IMR-90 (cell line): Measurements from ENCODE around the gene PRKAG1. TPM values are rescaled to one million over a fixed set of nuclear protein-coding genes. Genes with fewer than 3 reads are reported as not detected.

Experiments
- ATAC-seq: fragments of 200-7000 bp; cut with Tn5 transposase; 2 replicates; pipeline ENCODE4 v1.9.1; 2020; ENCODE audit warnings: low read depth, mild to moderate bottlenecking, moderate library complexity
- BruUV-seq: library from RNA; stranded (reverse); fragments of 400-500 nt; replicated peaks from 2 replicates; lab custom pipeline; 2021; lab: Mats Ljungman, UMichigan
- CTCF ChIA-PET: fragments of 300-600 bp; formaldehyde crosslinking; extraction: SDS; loops from one replicate; lab custom pipeline; 2021; ENCODE audit warnings: antibody characterized with exemption; lab: Yijun Ruan, JAX
- POLR2A ChIA-PET: fragments of 300-600 bp; sonication (Branson Sonifier 250); formaldehyde crosslinking; loops from one replicate; lab custom pipeline; 2022; ENCODE audit warnings: antibody characterized with exemption; ENCODE audit not compliant: unreplicated experiment; lab: Charles Lee
- DNase-seq: peaks from one replicate; pipeline ENCODE4 v3.0.0; 2013
- H2AFZ ChIP-seq: replicated peaks from 2 replicates; pipeline ENCODE3; 2013; ENCODE audit warnings: low read length, mild to moderate bottlenecking; ENCODE audit not compliant: poor library complexity
- H2AK5ac ChIP-seq: 2 replicates; pipeline ENCODE4 v1.6.1; 2013; ENCODE audit warnings: low read depth, low read length, inconsistent platforms
- H2AK9ac ChIP-seq: replicated peaks from 2 replicates; pipeline ENCODE3; 2013; ENCODE audit warnings: mild to moderate bottlenecking, low read depth, low read length, moderate library complexity; ENCODE audit not compliant: poor library complexity
- H2BK120ac ChIP-seq: 2 replicates; pipeline ENCODE4 v1.6.1; 2013; ENCODE audit warnings: low read depth, low read length, inconsistent platforms
- H2BK15ac ChIP-seq: 3 replicates; pipeline ENCODE4 v1.6.1; 2013; ENCODE audit warnings: low read depth, low read length, inconsistent platforms
- H2BK20ac ChIP-seq: 2 replicates; pipeline ENCODE4 v1.6.1; 2013; ENCODE audit warnings: low read depth, mild to moderate bottlenecking, inconsistent platforms, low read length, moderate library complexity
- H2BK5ac ChIP-seq: 2 replicates; pipeline ENCODE4 v1.6.1; 2013; ENCODE audit warnings: mild to moderate bottlenecking, low read depth, low read length, inconsistent platforms; ENCODE audit not compliant: poor library complexity, severe bottlenecking
- H3K14ac ChIP-seq: replicated peaks from 2 replicates; pipeline ENCODE4 v1.6.1; 2013; ENCODE audit warnings: low read depth, low read length, inconsistent platforms
- H3K18ac ChIP-seq: 2 replicates; pipeline ENCODE4 v1.6.1; 2013; ENCODE audit warnings: low read depth, low read length, control low read depth
- H3K23ac ChIP-seq: 2 replicates; pipeline ENCODE4 v1.6.1; 2013; ENCODE audit warnings: low read depth, low read length, inconsistent platforms
- H3K27ac ChIP-seq: 2 replicates; pipeline ENCODE4 v1.5.1; 2013; ENCODE audit warnings: mild to moderate bottlenecking, control low read depth, low read length; ENCODE audit not compliant: insufficient read depth
- H3K27me3 ChIP-seq: 2 replicates; pipeline ENCODE4 v1.6.1; 2013; ENCODE audit warnings: low read length; ENCODE audit not compliant: control insufficient read depth, insufficient read depth
- H3K36me3 ChIP-seq: 2 replicates; pipeline ENCODE4 v1.6.1; 2013; ENCODE audit warnings: low read length, mixed read lengths; ENCODE audit not compliant: control insufficient read depth, insufficient read depth
- H3K4ac ChIP-seq: 2 replicates; pipeline ENCODE4 v1.6.1; 2013; ENCODE audit warnings: low read depth, low read length, inconsistent platforms
- H3K4me1 ChIP-seq: 2 replicates; pipeline ENCODE4 v1.6.1; 2013; ENCODE audit warnings: low read length, mixed read lengths; ENCODE audit not compliant: control insufficient read depth, insufficient read depth
- H3K4me2 ChIP-seq: 2 replicates; pipeline ENCODE4 v1.6.1; 2013; ENCODE audit warnings: low read depth, mild to moderate bottlenecking, control low read depth, low read length, moderate library complexity
- H3K4me3 ChIP-seq: 2 replicates; pipeline ENCODE4 v1.5.1; 2013; ENCODE audit warnings: low read depth, mild to moderate bottlenecking, control low read depth, low read length, moderate library complexity; ENCODE audit not compliant: insufficient read depth
- H3K56ac ChIP-seq: 2 replicates; pipeline ENCODE4 v1.6.1; 2013; ENCODE audit warnings: low read length, inconsistent platforms; ENCODE audit not compliant: insufficient read depth; ENCODE audit errors: extremely low read depth
- H3K79me1 ChIP-seq, 2 experiments: 2 replicates each; pipeline ENCODE4 v1.6.1; 2013; ENCODE audit warnings: low read length in 2 of 2, inconsistent platforms in 1 of 2, low read depth in 1 of 2
- H3K9ac ChIP-seq: 2 replicates; pipeline ENCODE4 v1.6.1; 2013; ENCODE audit warnings: low read depth, low read length, control low read depth
- H3K9me1 ChIP-seq: 2 replicates; pipeline ENCODE4 v1.6.1; 2013; ENCODE audit warnings: low read length, inconsistent platforms; ENCODE audit not compliant: insufficient read depth
- H3K9me3 ChIP-seq: 2 replicates; pipeline ENCODE4 v1.6.1; 2013; ENCODE audit warnings: low read length; ENCODE audit not compliant: control insufficient read depth, insufficient read depth
- H4K20me1 ChIP-seq: 2 replicates; pipeline ENCODE4 v1.6.1; 2013; ENCODE audit warnings: low read length, inconsistent platforms; ENCODE audit not compliant: insufficient read depth
- H4K5ac ChIP-seq: 2 replicates; pipeline ENCODE4 v1.6.1; 2013; ENCODE audit warnings: mild to moderate bottlenecking, low read depth, low read length, control low read depth
- H4K8ac ChIP-seq, 2 experiments: 2 replicates each; pipeline ENCODE4 v1.6.1; 2013; ENCODE audit warnings: low read depth in 2 of 2, low read length in 2 of 2, control low read depth in 1 of 2, inconsistent platforms in 1 of 2
- H4K91ac ChIP-seq: 2 replicates; pipeline ENCODE4 v1.6.1; 2013; ENCODE audit warnings: low read depth, low read length, inconsistent platforms; ENCODE audit not compliant: insufficient read depth
- BHLHE40 ChIP-seq: fragments of 150-350 bp; IDR thresholded peaks from 2 replicates; pipeline ENCODE4 v1.6.1; 2016; ENCODE audit warnings: mild to moderate bottlenecking, low read depth, low read length
- CEBPB ChIP-seq: IDR thresholded peaks from 2 replicates; pipeline ENCODE4 v1.6.1; 2012; ENCODE audit warnings: low read depth, low read length, improper control_type of control experiment
- CHD1 ChIP-seq: IDR thresholded peaks from 2 replicates; pipeline ENCODE4 v1.6.1; 2012; ENCODE audit warnings: low read depth, low read length, improper control_type of control experiment
- FOS ChIP-seq: fragments of 150-350 bp; IDR thresholded peaks from 2 replicates; pipeline ENCODE4 v1.6.1; 2016; ENCODE audit warnings: low read depth, low read length
- MAFK ChIP-seq: IDR thresholded peaks from 2 replicates; pipeline ENCODE4 v1.6.1; 2012; ENCODE audit warnings: low read depth, low read length, improper control_type of control experiment
- MAZ ChIP-seq: IDR thresholded peaks from 2 replicates; pipeline ENCODE4 v1.6.1; 2012; ENCODE audit warnings: low read depth, mild to moderate bottlenecking, low read length, improper control_type of control experiment, moderate library complexity, borderline replicate concordance
- MXI1 ChIP-seq: IDR thresholded peaks from 2 replicates; pipeline ENCODE4 v1.6.1; 2012; ENCODE audit warnings: low read depth, mild to moderate bottlenecking, low read length, moderate library complexity, borderline replicate concordance
- NFE2L2 ChIP-seq: fragments of 150-350 bp; IDR thresholded peaks from 2 replicates; pipeline ENCODE4 v1.6.1; 2016; ENCODE audit warnings: low read depth, mild to moderate bottlenecking, low read length
- POLR2A ChIP-seq: IDR thresholded peaks from 2 replicates; pipeline ENCODE4 v1.6.1; 2012; ENCODE audit warnings: mild to moderate bottlenecking, low read depth, low read length
- RAD21 ChIP-seq: IDR thresholded peaks from 2 replicates; pipeline ENCODE4 v1.6.1; 2012; ENCODE audit warnings: low read length, improper control_type of control experiment
- RCOR1 ChIP-seq: IDR thresholded peaks from 2 replicates; pipeline ENCODE4 v1.6.1; 2012; ENCODE audit warnings: mild to moderate bottlenecking, low read length, improper control_type of control experiment; ENCODE audit not compliant: insufficient replicate concordance
- RFX5 ChIP-seq: IDR thresholded peaks from 2 replicates; pipeline ENCODE4 v1.8.0; 2012; ENCODE audit warnings: low read depth, mild to moderate bottlenecking, low read length, moderate library complexity
- SMC3 ChIP-seq: fragments of 150-350 bp; IDR thresholded peaks from 2 replicates; pipeline ENCODE4 v1.6.1; 2016; ENCODE audit warnings: low read depth, mild to moderate bottlenecking, antibody characterized with exemption, low read length, moderate library complexity
- WGBS, 2 experiments: methylation state at CpG; one replicate each; pipeline versions ENCODE4 v1.1.5 to v1.1.7; 2013; ENCODE audit warnings: missing lambda C conversion rate in 2 of 2; ENCODE audit not compliant: insufficient read length in 1 of 2; ENCODE audit errors: extremely low coverage in 2 of 2; 5-methylcytosine and 5-hydroxymethylcytosine counted together
- dilution Hi-C: fragments of 300-500 bp; cut with HindIII; formaldehyde crosslinking; loops from one replicate; pipeline ENCODE4 v1.14.3; 2018; ENCODE audit warnings: low sequenced_read_pairs; ENCODE audit not compliant: unreplicated experiment
- in situ Hi-C: fragments of 300-500 bp; cut with MboI; formaldehyde crosslinking; loops from 3 replicates; pipeline ENCODE4 v1.14.3; 2019; ENCODE audit warnings: low sequenced_read_pairs, inconsistent platforms, mixed read lengths
- intact Hi-C: fragments of 100-400 bp; cut with micrococcal nuclease; formaldehyde crosslinking; loops from 2 replicates; pipeline ENCODE4 v1.10.0; 2022
- polyA plus RNA-seq, 3 experiments: library from polyadenylated mRNA; depleted of rRNA; stranded (reverse); fragments of >200 nt; gene quantifications; 2 replicates each; pipeline ENCODE4 v1.2.3, GENCODE V29; 2012; ENCODE audit warnings: low replicate concordance in 1 of 3
- total RNA-seq: library from RNA; depleted of rRNA; stranded (reverse); fragments of >200 nt; gene quantifications from 2 replicates; pipeline ENCODE4 v1.2.3, GENCODE V29; 2012
- TF ChIP-seq, protein P1 (sequence below): fragments of 150-350 bp; IDR thresholded peaks from 2 replicates; pipeline ENCODE4 v1.6.1; 2017; ENCODE audit warnings: mild to moderate bottlenecking, antibody characterized with exemption, low read length, low read depth
- TF ChIP-seq, protein P2 (sequence below): conservative IDR thresholded peaks from 2 replicates; pipeline ENCODE4 v1.5.1; 2012; ENCODE audit warnings: mild to moderate bottlenecking, low read depth, low read length, improper control_type of control experiment
- TF ChIP-seq, protein P3 (sequence below): fragments of 150-350 bp; IDR thresholded peaks from 2 replicates; pipeline ENCODE4 v1.6.1; 2016; ENCODE audit warnings: low read depth, mild to moderate bottlenecking, low read length, moderate library complexity, borderline replicate concordance

PRKAG1 gene
- total and polyA plus RNA-seq, 2 of the 4 experiments (the other 2 are of a cell fraction), result 81.1 to 106 TPM

DNA sequence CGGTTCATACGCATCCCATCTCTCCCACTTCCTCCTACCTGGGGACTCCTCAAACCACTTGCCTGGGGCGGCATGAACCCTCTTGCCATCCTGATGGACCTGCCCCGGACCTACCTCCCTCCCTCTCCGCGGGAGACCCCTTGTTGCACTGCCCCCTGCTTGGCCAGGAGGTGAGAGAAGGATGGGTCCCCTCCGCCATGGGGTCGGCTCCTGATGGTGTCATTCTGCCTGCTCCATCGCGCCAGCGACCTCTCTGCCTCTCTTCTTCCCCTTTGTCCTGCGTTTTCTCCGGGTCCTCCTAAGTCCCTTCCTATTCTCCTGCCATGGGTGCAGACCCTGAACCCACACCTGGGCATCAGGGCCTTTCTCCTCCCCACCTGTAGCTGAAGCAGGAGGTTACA, 36.8 kb downstream of the PRKAG1 start:
- Histone ChIP-seq H2AFZ (peak overlapping the region; percentile 6), H3K9ac (no peak overlapping the region), H3K23ac (no peak overlapping the region), H2AK9ac (peak overlapping the region; percentile 11), H2BK5ac (no peak overlapping the region), H3K36me3 (no peaks in the 10 kb centered on the region), H3K4me1 (peaks cover 3% of the 10 kb centered on the region; the same call in 1 of the 2 replicates), H4K20me1 (peaks cover 16% of the 10 kb centered on the region; the same call in 1 of the 2 replicates), H2BK120ac (no peak overlapping the region), H4K5ac (no peak overlapping the region), H4K8ac (no peak overlapping the region), H3K18ac (no peak overlapping the region), H3K9me3 (no peaks in the 10 kb centered on the region), H3K79me1 (no peaks in the 10 kb centered on the region), H3K4me3 (no peak overlapping the region), H2BK20ac (no peak overlapping the region), H3K56ac (no peak overlapping the region), H2AK5ac (no peak overlapping the region), H3K4me2 (no peak overlapping the region), H3K9me1 (peaks cover 8% of the 10 kb centered on the region), H3K14ac (no peak overlapping the region), H4K91ac (no peak overlapping the region), H3K27me3 (peaks cover 96% of the 10 kb centered on the region), H3K27ac (no peak overlapping the region), H3K4ac (no peak overlapping the region), H2BK15ac (no peak overlapping the region)
- in situ Hi-C loops, result no loop called here
- DNase-seq (no peak), ATAC-seq (no peak)
- dilution Hi-C loops, result no loop called here
- no CpG with 5 or more reads among the region's 13 CpGs for WGBS, 2 experiments
- no peak for TF ChIP-seq BHLHE40
- TF ChIP-seq, protein P1, sequence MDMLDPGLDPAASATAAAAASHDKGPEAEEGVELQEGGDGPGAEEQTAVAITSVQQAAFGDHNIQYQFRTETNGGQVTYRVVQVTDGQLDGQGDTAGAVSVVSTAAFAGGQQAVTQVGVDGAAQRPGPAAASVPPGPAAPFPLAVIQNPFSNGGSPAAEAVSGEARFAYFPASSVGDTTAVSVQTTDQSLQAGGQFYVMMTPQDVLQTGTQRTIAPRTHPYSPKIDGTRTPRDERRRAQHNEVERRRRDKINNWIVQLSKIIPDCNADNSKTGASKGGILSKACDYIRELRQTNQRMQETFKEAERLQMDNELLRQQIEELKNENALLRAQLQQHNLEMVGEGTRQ, result no peak
- TF ChIP-seq RCOR1, result no peak
- TF ChIP-seq FOS, result no peak
- TF ChIP-seq, protein P2, sequence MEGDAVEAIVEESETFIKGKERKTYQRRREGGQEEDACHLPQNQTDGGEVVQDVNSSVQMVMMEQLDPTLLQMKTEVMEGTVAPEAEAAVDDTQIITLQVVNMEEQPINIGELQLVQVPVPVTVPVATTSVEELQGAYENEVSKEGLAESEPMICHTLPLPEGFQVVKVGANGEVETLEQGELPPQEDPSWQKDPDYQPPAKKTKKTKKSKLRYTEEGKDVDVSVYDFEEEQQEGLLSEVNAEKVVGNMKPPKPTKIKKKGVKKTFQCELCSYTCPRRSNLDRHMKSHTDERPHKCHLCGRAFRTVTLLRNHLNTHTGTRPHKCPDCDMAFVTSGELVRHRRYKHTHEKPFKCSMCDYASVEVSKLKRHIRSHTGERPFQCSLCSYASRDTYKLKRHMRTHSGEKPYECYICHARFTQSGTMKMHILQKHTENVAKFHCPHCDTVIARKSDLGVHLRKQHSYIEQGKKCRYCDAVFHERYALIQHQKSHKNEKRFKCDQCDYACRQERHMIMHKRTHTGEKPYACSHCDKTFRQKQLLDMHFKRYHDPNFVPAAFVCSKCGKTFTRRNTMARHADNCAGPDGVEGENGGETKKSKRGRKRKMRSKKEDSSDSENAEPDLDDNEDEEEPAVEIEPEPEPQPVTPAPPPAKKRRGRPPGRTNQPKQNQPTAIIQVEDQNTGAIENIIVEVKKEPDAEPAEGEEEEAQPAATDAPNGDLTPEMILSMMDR, result no peak
- no peak for TF ChIP-seq CEBPB
- no peak for TF ChIP-seq MXI1
- TF ChIP-seq, protein P3, sequence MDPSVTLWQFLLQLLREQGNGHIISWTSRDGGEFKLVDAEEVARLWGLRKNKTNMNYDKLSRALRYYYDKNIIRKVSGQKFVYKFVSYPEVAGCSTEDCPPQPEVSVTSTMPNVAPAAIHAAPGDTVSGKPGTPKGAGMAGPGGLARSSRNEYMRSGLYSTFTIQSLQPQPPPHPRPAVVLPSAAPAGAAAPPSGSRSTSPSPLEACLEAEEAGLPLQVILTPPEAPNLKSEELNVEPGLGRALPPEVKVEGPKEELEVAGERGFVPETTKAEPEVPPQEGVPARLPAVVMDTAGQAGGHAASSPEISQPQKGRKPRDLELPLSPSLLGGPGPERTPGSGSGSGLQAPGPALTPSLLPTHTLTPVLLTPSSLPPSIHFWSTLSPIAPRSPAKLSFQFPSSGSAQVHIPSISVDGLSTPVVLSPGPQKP, result no peak
- no peak for TF ChIP-seq MAZ
- no peak for TF ChIP-seq SMC3
- TF ChIP-seq RFX5, result no peak
- no peak for TF ChIP-seq MAFK
- TF ChIP-seq CHD1, result no peak
- TF ChIP-seq NFE2L2, result no peak
- TF ChIP-seq POLR2A, result no peak
- TF ChIP-seq RAD21, result no peak
- POLR2A ChIA-PET, result no interaction called here
- BruUV-seq, result no TSS peak
- intact Hi-C loops, result no loop called here
- CTCF ChIA-PET, result interaction anchor here (0.6 kb wide), 1 partner anchor 365 kb away, joined by 3 read pairs; no protein-coding TSS in a partner anchor
